Measurements from ENCODE around the gene EPS15. TPM values are rescaled to one million over a fixed set of nuclear protein-coding genes. Genes with fewer than 3 reads are reported as not detected.
"Not testable (repeated sequence)": the region's sequence is repeated elsewhere in the genome, so short reads cannot be mapped to it uniquely, and the experiment has no call there.

Gene EPS15
- 70.3 and 116 TPM in 2 replicates for total RNA-seq (2014; rRNA removed; shearing (Covaris generic); ENCODE audit: low replicate concordance)

DNA sequence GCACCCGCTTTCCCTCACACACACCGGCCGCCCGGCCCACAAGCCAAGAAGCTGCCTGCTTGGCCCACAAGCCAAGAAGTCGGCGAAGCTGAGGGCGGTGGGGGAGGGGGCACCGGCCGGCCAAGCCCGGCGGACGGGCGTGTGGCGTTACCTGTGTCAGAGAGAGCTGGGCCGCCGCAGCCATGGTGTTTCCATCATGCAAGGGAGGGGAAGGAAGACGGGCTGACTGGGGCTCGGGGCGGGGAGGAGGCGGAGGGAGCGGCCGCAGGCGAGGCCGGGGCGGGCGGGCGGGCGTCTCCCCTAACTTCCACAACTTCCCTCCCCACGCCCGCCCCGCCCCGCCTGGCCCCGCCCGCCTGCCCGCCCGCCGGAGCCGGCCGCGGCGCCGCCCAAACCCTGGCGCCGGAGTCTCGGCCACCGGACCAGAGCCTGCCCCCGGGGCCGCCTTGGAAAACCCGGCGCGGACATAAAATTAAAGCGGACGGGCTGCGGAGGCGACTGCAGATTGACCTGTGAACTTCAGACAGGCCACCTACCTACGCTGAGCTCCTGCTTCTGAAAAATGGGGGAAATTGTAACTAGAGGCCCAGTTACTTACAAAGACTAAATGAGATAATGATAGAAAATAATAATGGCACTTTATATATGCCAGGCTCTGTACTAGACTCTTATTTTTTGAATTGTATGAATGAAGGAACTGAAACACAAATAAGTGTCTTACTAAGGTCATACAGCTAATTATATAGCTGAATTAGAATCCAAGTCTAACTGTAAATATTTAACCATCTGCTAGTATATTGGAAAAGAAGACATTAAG is at the start of gene EPS15:
TSS of gene EPS15 (minus strand) at position 219 of the 817 bp plus-strand sequence. CDS start at position 184, 35 bp downstream.
- DNase-seq = peak; percentile 94
- Histone ChIP-seq H3K9me2 (replicated peaks; ENCODE audit: insufficient read depth, low read length) (no peaks in the 10 kb centered on the region), H3K9ac (ENCODE audit: low read length) (peak within 1 kb of the TSS; percentile 84), H2AFZ (ENCODE audit: low read length) (no peak within 1 kb of the TSS), H3K27ac (ENCODE audit: low read length) (peak within 1 kb of the TSS; percentile 94), H3K27me3 (ENCODE audit: low read length) (no peaks in the 10 kb centered on the region), H3K79me2 (ENCODE audit: low read length) (peaks cover 57% of the 10 kb centered on the region), H3K4me3 (ENCODE audit: low read length) (peak within 1 kb of the TSS; percentile 75), H3K36me3 (ENCODE audit: insufficient read depth, low read length) (peaks cover 3% of the 10 kb centered on the region; the same call in 1 of the 2 replicates), H3K9me3 (ENCODE audit: low read length) (no peaks in the 10 kb centered on the region), H3K4me2 (ENCODE audit: low read depth, low read length, poor library complexity, severe bottlenecking) (peak within 1 kb of the TSS; percentile 95), H3K4me1 (ENCODE audit: low read length) (peaks cover 43% of the 10 kb centered on the region), H4K20me1 (ENCODE audit: insufficient read depth, low read depth, low read length) (no peaks in the 10 kb centered on the region; the same call in 1 of the 2 replicates)

DNA sequence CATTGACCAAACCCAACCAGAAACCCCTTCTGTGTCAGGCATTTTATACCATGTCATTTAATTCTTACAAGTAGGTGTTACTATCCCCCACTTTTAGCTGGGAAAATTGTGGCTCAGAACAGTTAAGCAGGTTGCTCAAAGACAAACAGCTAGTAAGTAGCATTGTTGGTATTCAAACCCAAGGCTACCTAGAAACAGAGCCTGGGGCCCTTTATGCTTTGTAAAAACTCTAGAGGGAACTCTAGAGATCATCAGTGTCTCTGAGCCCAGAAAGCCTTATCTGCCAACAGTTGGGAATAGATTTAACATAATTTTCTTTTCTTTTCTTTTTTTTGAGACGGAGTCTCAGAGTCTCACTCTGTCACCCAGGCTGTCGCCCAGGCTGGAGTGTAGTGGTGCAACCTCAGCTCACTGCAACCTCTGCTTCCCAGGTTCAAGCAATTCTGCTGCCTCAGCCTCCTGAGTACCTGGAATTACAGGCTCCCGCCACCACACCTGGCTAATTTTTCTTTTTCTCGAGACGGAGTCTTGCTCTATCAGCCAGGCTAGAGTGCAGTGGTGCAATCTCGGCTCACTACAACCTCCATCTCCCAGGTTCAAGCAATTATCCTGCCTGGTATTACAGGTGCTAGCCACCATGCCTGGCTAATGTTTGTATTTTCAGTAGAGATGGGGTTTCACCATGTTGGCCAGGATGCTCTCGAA is 49.3 kb upstream of the EPS15 start:
- Histone ChIP-seq H3K4me1 (ENCODE audit: low read length) (peaks cover 26% of the 10 kb centered on the region), H3K4me3 (ENCODE audit: low read length) (no peak overlapping the region), H4K20me1 (ENCODE audit: insufficient read depth, low read depth, low read length) (no peaks in the 10 kb centered on the region), H3K36me3 (ENCODE audit: insufficient read depth, low read length) (no peaks in the 10 kb centered on the region), H3K27ac (ENCODE audit: low read length) (no peak overlapping the region), H3K79me2 (ENCODE audit: low read length) (no peaks in the 10 kb centered on the region), H3K9me2 (replicated peaks; ENCODE audit: insufficient read depth, low read length) (no peaks in the 10 kb centered on the region), H2AFZ (ENCODE audit: low read length) (no peak overlapping the region), H3K27me3 (ENCODE audit: low read length) (no peaks in the 10 kb centered on the region), H3K9ac (ENCODE audit: low read length) (no peak overlapping the region), H3K4me2 (ENCODE audit: low read depth, low read length, poor library complexity, severe bottlenecking) (no peak overlapping the region), H3K9me3 (ENCODE audit: low read length) (no peaks in the 10 kb centered on the region)
- DNase-seq = no peak

DNA sequence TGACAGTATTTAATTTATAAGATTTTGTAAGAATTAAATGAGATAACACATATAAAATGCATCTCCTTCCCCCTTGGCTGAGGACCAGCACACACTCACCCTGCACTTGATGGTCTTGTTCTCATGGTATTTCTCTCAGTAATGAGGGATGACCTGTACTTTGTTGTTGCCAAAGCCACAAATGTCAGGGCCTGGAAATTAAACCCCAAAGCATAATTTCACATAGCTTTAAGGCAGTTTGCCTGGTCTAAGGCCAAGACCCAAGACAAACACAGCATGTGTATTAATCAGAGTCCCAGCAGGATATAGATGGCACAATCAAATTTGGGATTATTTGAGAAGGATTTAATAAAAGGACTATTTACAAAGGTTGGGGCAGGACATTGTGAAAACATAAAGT is 48.6 kb upstream of the EPS15 start:
- Histone ChIP-seq H3K4me3 (ENCODE audit: low read length) (no peak overlapping the region), H3K36me3 (ENCODE audit: insufficient read depth, low read length) (no peaks in the 10 kb centered on the region), H3K4me1 (ENCODE audit: low read length) (peaks cover 26% of the 10 kb centered on the region), H3K9me2 (replicated peaks; ENCODE audit: insufficient read depth, low read length) (no peaks in the 10 kb centered on the region), H3K4me2 (ENCODE audit: low read depth, low read length, poor library complexity, severe bottlenecking) (no peak overlapping the region), H3K9me3 (ENCODE audit: low read length) (no peaks in the 10 kb centered on the region), H3K27ac (ENCODE audit: low read length) (no peak overlapping the region), H4K20me1 (ENCODE audit: insufficient read depth, low read depth, low read length) (no peaks in the 10 kb centered on the region), H2AFZ (ENCODE audit: low read length) (no peak overlapping the region), H3K27me3 (ENCODE audit: low read length) (no peaks in the 10 kb centered on the region), H3K79me2 (ENCODE audit: low read length) (no peaks in the 10 kb centered on the region), H3K9ac (ENCODE audit: low read length) (no peak overlapping the region)
- DNase-seq = no peak

DNA sequence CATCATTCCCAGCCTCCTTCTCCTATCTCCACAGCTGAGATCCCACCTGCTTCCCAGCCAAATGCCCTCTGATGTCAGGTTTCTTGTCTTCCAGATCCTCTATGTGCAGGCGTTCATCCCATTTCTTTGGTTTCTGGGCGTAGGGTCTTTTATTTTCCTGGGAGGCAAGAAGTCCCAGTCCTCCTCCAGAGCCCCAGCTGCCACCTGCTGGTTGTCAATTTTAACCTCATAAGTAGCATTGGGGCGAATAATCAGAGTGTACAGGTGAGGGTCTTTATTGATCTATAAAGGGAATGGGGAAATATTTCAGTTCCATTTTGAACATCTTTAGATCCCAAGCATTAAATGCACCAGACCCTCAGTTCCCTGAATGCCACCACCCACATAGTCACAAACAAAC is 47.2 kb upstream of the EPS15 start:
- H3K27ac ChIP-seq (ENCODE audit: low read length) = no peak overlapping the region
- H3K27me3 ChIP-seq (ENCODE audit: low read length) = no peaks in the 10 kb centered on the region
- H3K4me3 ChIP-seq (ENCODE audit: low read length) = no peak overlapping the region
- no peaks in the 10 kb centered on the region for H3K9me3 ChIP-seq (ENCODE audit: low read length)
- H3K79me2 ChIP-seq (ENCODE audit: low read length) = no peaks in the 10 kb centered on the region
- no peaks in the 10 kb centered on the region for H4K20me1 ChIP-seq (ENCODE audit: insufficient read depth, low read depth, low read length)
- H3K4me2 ChIP-seq (ENCODE audit: low read depth, low read length, poor library complexity, severe bottlenecking) = no peak overlapping the region
- no peak for DNase-seq
- no peaks in the 10 kb centered on the region for H3K9me2 ChIP-seq (replicated peaks; ENCODE audit: insufficient read depth, low read length)
- H3K9ac ChIP-seq (ENCODE audit: low read length) = no peak overlapping the region
- peaks cover 26% of the 10 kb centered on the region for H3K4me1 ChIP-seq (ENCODE audit: low read length)
- H2AFZ ChIP-seq (ENCODE audit: low read length) = no peak overlapping the region
- no peaks in the 10 kb centered on the region for H3K36me3 ChIP-seq (ENCODE audit: insufficient read depth, low read length)

DNA sequence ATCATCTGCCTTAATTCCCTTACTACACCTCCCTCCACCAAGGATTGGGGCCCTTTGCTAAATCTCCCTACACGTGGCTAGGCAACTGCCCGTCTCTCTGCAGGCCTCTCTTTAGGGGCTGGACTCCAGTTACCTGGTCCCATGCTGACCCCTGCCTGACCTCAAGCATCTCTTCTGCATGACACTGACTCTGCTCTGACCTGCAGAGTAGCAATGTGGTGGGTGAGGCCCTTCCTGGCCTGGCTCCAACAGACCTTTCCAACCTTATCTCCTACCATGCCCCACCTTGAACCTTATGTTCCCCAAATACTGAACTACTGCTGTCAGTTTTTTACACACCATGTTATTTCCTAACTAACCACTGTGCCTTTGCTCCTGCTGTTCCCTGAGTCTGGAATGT is 45.9 kb upstream of the EPS15 start:
- H3K79me2 ChIP-seq (ENCODE audit: low read length) = no peaks in the 10 kb centered on the region
- no peak overlapping the region for H3K9ac ChIP-seq (ENCODE audit: low read length)

DNA sequence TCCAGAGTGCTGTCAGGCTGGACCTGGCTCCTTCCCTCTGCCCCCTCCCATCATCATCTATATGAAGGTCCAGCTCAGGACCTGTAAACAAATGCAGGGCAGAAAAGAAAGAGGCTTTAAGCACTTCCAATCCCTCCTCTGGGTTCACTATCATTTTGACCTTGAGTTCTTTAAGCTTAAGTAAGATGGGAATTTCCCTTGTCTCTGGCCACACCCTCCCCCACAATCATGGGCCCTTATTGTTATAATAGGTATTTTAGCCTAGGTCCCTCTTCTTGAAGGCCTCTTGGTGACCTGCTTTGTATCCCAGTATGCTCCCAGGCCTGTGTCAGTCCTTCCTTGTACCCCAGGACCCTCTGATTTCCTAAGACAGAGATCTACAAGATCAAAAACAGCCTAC is 45.1 kb upstream of the EPS15 start:
- no peak overlapping the region for H3K4me2 ChIP-seq (ENCODE audit: low read depth, low read length, poor library complexity, severe bottlenecking)
- no peak overlapping the region for H3K9ac ChIP-seq (ENCODE audit: low read length)
- H3K4me1 ChIP-seq (ENCODE audit: low read length) = peaks cover 6% of the 10 kb centered on the region
- H3K36me3 ChIP-seq (ENCODE audit: insufficient read depth, low read length) = no peaks in the 10 kb centered on the region
- H4K20me1 ChIP-seq (ENCODE audit: insufficient read depth, low read depth, low read length) = no peaks in the 10 kb centered on the region
- H3K79me2 ChIP-seq (ENCODE audit: low read length) = no peaks in the 10 kb centered on the region
- H3K9me2 ChIP-seq (replicated peaks; ENCODE audit: insufficient read depth, low read length) = no peaks in the 10 kb centered on the region
- no peak overlapping the region for H3K27ac ChIP-seq (ENCODE audit: low read length)
- DNase-seq = no peak
- no peak overlapping the region for H3K4me3 ChIP-seq (ENCODE audit: low read length)
- no peaks in the 10 kb centered on the region for H3K27me3 ChIP-seq (ENCODE audit: low read length)
- no peaks in the 10 kb centered on the region for H3K9me3 ChIP-seq (ENCODE audit: low read length)
- no peak overlapping the region for H2AFZ ChIP-seq (ENCODE audit: low read length)

More for the DNA sequence above, 45.9 kb upstream of the EPS15 start:
- Histone ChIP-seq H3K4me3 (ENCODE audit: low read length) (no peak overlapping the region), H3K9me3 (ENCODE audit: low read length) (no peaks in the 10 kb centered on the region), H3K4me1 (ENCODE audit: low read length) (peaks cover 15% of the 10 kb centered on the region), H3K4me2 (ENCODE audit: low read depth, low read length, poor library complexity, severe bottlenecking) (no peak overlapping the region), H3K9me2 (replicated peaks; ENCODE audit: insufficient read depth, low read length) (no peaks in the 10 kb centered on the region), H2AFZ (ENCODE audit: low read length) (no peak overlapping the region), H4K20me1 (ENCODE audit: insufficient read depth, low read depth, low read length) (no peaks in the 10 kb centered on the region), H3K27ac (ENCODE audit: low read length) (no peak overlapping the region), H3K27me3 (ENCODE audit: low read length) (no peaks in the 10 kb centered on the region), H3K36me3 (ENCODE audit: insufficient read depth, low read length) (no peaks in the 10 kb centered on the region)
- DNase-seq = no peak

DNA sequence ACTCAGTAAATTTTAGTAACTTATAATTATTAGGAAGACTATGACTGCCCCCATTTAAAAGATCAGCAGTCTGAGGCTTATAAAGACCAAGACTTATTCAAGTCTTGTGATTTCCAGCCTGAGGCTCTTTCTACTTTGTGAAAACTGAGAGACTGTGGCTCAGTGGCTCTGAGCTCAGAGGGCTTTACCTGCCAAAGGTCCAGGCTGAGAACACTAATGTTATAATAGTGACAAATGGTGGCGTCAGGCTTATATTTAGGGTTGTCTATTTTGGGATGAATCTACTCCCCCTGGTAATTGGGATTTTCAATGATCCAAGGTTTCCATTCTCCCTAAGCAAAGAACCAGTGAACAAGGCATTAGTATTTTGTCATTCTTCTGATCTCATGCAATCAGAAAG is 42.6 kb upstream of the EPS15 start:
- Histone ChIP-seq H3K9me3 (ENCODE audit: low read length) (no peaks in the 10 kb centered on the region), H3K79me2 (ENCODE audit: low read length) (no peaks in the 10 kb centered on the region), H3K27me3 (ENCODE audit: low read length) (no peaks in the 10 kb centered on the region), H3K4me3 (ENCODE audit: low read length) (no peak overlapping the region), H3K36me3 (ENCODE audit: insufficient read depth, low read length) (no peaks in the 10 kb centered on the region), H3K9ac (ENCODE audit: low read length) (no peak overlapping the region), H3K4me2 (ENCODE audit: low read depth, low read length, poor library complexity, severe bottlenecking) (no peak overlapping the region), H4K20me1 (ENCODE audit: insufficient read depth, low read depth, low read length) (no peaks in the 10 kb centered on the region), H3K27ac (ENCODE audit: low read length) (no peak overlapping the region), H3K9me2 (replicated peaks; ENCODE audit: insufficient read depth, low read length) (no peaks in the 10 kb centered on the region), H3K4me1 (ENCODE audit: low read length) (no peaks in the 10 kb centered on the region), H2AFZ (ENCODE audit: low read length) (no peak overlapping the region)
- no peak for DNase-seq

DNA sequence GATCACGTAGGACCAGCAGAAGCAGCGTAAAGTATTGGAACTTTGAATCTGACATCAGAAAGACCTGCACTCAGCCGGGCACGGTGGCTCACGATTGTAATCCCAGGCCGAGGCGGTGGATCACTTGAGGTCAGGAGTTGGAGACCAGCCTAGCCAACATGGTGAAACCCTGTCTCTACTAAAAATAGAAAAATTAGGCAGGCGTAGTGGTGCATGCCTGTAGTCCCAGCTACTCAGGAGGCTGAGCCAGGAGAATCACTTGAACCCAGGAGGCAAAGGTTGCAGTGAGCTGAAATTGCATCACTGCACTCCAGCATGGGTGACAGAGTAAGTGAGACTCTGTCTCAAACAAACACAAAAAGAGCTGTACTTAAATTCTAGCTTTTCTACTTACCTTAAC is 41.8 kb upstream of the EPS15 start:
- H3K27ac ChIP-seq (ENCODE audit: low read length); H3K79me2 ChIP-seq (ENCODE audit: low read length); H2AFZ ChIP-seq (ENCODE audit: low read length); DNase-seq; H3K9me3 ChIP-seq (ENCODE audit: low read length); H3K9ac ChIP-seq (ENCODE audit: low read length); H3K4me1 ChIP-seq (ENCODE audit: low read length); H3K36me3 ChIP-seq (ENCODE audit: insufficient read depth, low read length); H3K4me3 ChIP-seq (ENCODE audit: low read length); H3K4me2 ChIP-seq (ENCODE audit: low read depth, low read length, poor library complexity, severe bottlenecking); H3K27me3 ChIP-seq (ENCODE audit: low read length); H4K20me1 ChIP-seq (ENCODE audit: insufficient read depth, low read depth, low read length); H3K9me2 ChIP-seq (replicated peaks; ENCODE audit: insufficient read depth, low read length): not testable (repeated sequence)
